Endodermal cell (in vitro differentiated cells): ENCODE results near the gene CSF1. TPM values are rescaled to one million over a fixed set of nuclear protein-coding genes. Genes with fewer than 3 reads are reported as not detected.

ENCODE experiments used
- DNase-seq: peaks from one replicate; pipeline ENCODE4 v3.0.0-alpha.2; 2017
- H3K27ac ChIP-seq: 2 replicates; pipeline ENCODE4 v1.5.1; 2013; ENCODE audit warnings: mild to moderate bottlenecking, low read depth, low read length, moderate library complexity
- H3K27me3 ChIP-seq: 2 replicates; pipeline ENCODE4 v1.6.1; 2013; ENCODE audit warnings: mild to moderate bottlenecking, low read length, moderate library complexity; ENCODE audit not compliant: insufficient read depth, control insufficient read depth, poor library complexity, severe bottlenecking
- H3K36me3 ChIP-seq: 2 replicates; pipeline ENCODE4 v1.7.0; 2013; ENCODE audit warnings: mild to moderate bottlenecking, low read length, moderate library complexity; ENCODE audit not compliant: control insufficient read depth, insufficient read depth
- H3K4me1 ChIP-seq: one replicate; pipeline ENCODE4 v1.7.0; 2013; ENCODE audit warnings: low read length; ENCODE audit not compliant: control insufficient read depth, insufficient read depth
- H3K4me3 ChIP-seq: 2 replicates; pipeline ENCODE4 v1.5.1; 2013; ENCODE audit warnings: mild to moderate bottlenecking, low read length, moderate library complexity
- H3K9ac ChIP-seq: 2 replicates; pipeline ENCODE4 v1.6.1; 2013; ENCODE audit warnings: mild to moderate bottlenecking, low read length, moderate library complexity; ENCODE audit not compliant: poor library complexity, severe bottlenecking; ENCODE audit errors: extremely low read depth
- H3K9me3 ChIP-seq: 2 replicates; pipeline ENCODE4 v1.6.1; 2013; ENCODE audit warnings: mild to moderate bottlenecking, low read length, moderate library complexity; ENCODE audit not compliant: control insufficient read depth
- H3K27ac Mint-ChIP-seq: 2 replicates; pipeline ENCODE4 v1.8.0; 2020; ENCODE audit warnings: mixed read lengths
- H3K27me3 Mint-ChIP-seq: 2 replicates; pipeline ENCODE4 v1.8.0; 2021; ENCODE audit warnings: mild to moderate bottlenecking, mixed read lengths; ENCODE audit not compliant: insufficient read depth
- H3K36me3 Mint-ChIP-seq: 2 replicates; pipeline ENCODE4 v1.8.0; 2020; ENCODE audit warnings: low read depth, mixed read lengths
- H3K4me1 Mint-ChIP-seq: 2 replicates; pipeline ENCODE4 v1.8.0; 2020; ENCODE audit warnings: mixed read lengths
- H3K4me3 Mint-ChIP-seq: 2 replicates; pipeline ENCODE4 v1.8.0; 2020; ENCODE audit warnings: mild to moderate bottlenecking, moderate library complexity, mixed read lengths
- H3K9me3 Mint-ChIP-seq: 2 replicates; pipeline ENCODE4 v1.8.0; 2020; ENCODE audit warnings: mild to moderate bottlenecking, mixed read lengths
- WGBS, 2 experiments: methylation state at CpG; one replicate each; pipeline versions ENCODE4 v1.1.5 to v1.1.7; 2013; ENCODE audit warnings: missing lambda C conversion rate in 2 of 2, mixed read lengths in 1 of 2; ENCODE audit not compliant: insufficient coverage in 1 of 2, insufficient read length in 1 of 2; 5-methylcytosine and 5-hydroxymethylcytosine counted together
- total RNA-seq, 2 donors: library from RNA; stranded (reverse); fragmentation: NEBNext Ultra II Directional in 1 of 2; extraction: Animal tissue kit (Norgen Biotek cat#: 25700) in 1 of 2; gene quantifications; 2 replicates in 1 of 2; 3 replicates in 1 of 2; pipeline ENCODE4 v1.2.1, GENCODE V29; 2021
- TF ChIP-seq, protein P1 (sequence below): fragments of 200-600 bp; sonication (generic); conservative IDR thresholded peaks from 2 replicates; pipeline ENCODE4 v1.5.0; 2021; ENCODE audit warnings: antibody characterized with exemption, mild to moderate bottlenecking

Gene CSF1
- total RNA-seq, 2 donors from 2014 or later: 1.0 to 2.1 TPM

DNA sequence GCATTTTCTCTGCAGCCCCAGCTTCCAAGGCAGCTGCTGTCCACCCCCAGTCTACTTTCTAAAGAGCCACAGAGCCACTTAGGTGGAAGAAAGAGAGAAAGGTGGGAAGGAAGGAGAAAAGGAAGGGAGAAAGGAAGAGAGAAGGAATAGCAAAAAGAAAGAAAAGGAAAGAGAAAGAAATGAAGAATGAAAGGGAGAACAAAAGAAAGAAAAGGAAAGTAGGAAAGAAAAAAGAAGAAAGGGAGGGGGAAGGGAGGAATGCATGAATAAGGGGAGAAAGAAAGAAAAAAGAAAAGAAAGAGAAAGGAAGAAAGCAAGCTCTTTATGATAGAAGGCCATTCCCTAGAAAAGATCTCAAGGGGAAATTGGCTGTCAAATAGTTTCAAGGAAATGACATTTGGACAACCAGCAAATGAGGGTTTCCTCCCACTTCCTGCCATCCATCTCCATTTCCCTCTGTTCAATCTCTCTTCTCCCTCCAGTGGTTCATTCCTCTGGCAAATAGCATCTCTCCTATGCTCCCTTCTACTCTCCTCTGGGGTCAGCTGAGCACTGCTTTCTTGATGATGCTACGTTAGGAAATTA lies 3.4 kb upstream of the CSF1 start:
- no peak overlapping the region for H3K27ac Mint-ChIP-seq
- H3K27me3 ChIP-seq: peaks cover 36% of the 10 kb centered on the region

DNA sequence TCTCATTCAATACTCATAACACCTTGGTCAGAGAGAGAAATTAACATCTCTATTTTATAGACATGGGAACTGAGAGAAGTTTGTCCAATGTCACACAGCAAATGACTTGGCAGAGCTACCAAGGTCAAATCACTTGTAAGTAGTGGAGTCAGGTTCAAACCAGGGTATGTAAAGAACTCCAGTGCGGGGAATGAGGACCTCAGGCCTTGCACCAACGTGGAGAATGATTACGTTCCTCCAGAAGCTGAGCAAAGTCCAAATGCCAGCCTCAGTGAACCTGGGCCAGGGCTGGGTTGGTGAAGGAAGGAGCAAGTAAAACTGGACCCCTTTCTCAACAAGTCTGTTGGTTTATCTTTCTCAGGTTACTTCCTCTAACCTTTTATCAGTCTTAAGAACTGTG lies 1.8 kb upstream of the CSF1 start:
- 83 to 92% methylated on average over 3 of the region's 3 CpGs for WGBS, 2 experiments
- H3K9me3 Mint-ChIP-seq: no peaks in the 10 kb centered on the region
- H3K36me3 Mint-ChIP-seq: no peaks in the 10 kb centered on the region
- no peak overlapping the region for H3K27ac ChIP-seq
- DNase-seq: no peak
- no peak overlapping the region for H3K4me3 ChIP-seq
- no peak overlapping the region for H3K27ac Mint-ChIP-seq
- no peak overlapping the region for H3K4me3 Mint-ChIP-seq
- TF ChIP-seq, protein P1, sequence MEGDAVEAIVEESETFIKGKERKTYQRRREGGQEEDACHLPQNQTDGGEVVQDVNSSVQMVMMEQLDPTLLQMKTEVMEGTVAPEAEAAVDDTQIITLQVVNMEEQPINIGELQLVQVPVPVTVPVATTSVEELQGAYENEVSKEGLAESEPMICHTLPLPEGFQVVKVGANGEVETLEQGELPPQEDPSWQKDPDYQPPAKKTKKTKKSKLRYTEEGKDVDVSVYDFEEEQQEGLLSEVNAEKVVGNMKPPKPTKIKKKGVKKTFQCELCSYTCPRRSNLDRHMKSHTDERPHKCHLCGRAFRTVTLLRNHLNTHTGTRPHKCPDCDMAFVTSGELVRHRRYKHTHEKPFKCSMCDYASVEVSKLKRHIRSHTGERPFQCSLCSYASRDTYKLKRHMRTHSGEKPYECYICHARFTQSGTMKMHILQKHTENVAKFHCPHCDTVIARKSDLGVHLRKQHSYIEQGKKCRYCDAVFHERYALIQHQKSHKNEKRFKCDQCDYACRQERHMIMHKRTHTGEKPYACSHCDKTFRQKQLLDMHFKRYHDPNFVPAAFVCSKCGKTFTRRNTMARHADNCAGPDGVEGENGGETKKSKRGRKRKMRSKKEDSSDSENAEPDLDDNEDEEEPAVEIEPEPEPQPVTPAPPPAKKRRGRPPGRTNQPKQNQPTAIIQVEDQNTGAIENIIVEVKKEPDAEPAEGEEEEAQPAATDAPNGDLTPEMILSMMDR: no peak
- H3K9me3 ChIP-seq: no peaks in the 10 kb centered on the region
- H3K27me3 ChIP-seq: peaks cover 42% of the 10 kb centered on the region
- H3K4me1 Mint-ChIP-seq: peaks cover 15% of the 10 kb centered on the region
- H3K4me1 ChIP-seq: peaks cover 11% of the 10 kb centered on the region
- H3K27me3 Mint-ChIP-seq: peaks cover 66% of the 10 kb centered on the region
- no peaks in the 10 kb centered on the region for H3K36me3 ChIP-seq
- H3K9ac ChIP-seq: no peak overlapping the region

More for the DNA sequence above, 3.4 kb upstream of the CSF1 start:
- Histone ChIP-seq H3K27ac (no peak overlapping the region), H3K36me3 (no peaks in the 10 kb centered on the region), H3K4me3 (no peak overlapping the region), H3K9ac (no peak overlapping the region), H3K9me3 (no peaks in the 10 kb centered on the region), H3K4me1 (peaks cover 11% of the 10 kb centered on the region)
- WGBS, 2 experiments: 80 to 94% methylated on average over 1 of the region's 1 CpG
- H3K4me1 Mint-ChIP-seq: peaks cover 17% of the 10 kb centered on the region
- H3K36me3 Mint-ChIP-seq: no peaks in the 10 kb centered on the region
- H3K9me3 Mint-ChIP-seq: no peaks in the 10 kb centered on the region
- peaks cover 51% of the 10 kb centered on the region for H3K27me3 Mint-ChIP-seq
- no peak overlapping the region for H3K4me3 Mint-ChIP-seq
- DNase-seq: no peak
- TF ChIP-seq, protein P1: no peak

DNA sequence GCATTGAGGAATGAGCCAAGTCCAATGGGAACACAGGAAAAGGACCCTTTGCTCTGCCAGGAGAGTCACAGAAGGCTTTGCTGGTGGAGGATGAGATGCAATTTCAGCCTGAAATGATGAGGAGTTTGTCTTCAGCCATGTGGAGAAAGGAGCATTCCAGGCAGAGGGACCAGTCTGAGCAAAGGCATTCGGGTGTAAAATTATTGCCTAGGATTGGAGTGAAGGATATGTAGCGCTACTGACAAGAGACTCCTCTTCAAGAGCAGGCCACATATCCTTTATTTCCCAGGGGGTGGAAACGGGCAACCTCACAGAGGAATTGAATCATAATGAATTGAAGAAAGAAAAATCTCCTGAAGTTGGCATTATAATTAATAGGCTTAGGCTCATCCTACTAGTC lies 1.1 kb upstream of the CSF1 start:
- WGBS, 2 experiments: 79 to 100% methylated on average over 1 to 3 of the region's 3 CpGs
- H3K4me1 Mint-ChIP-seq: peaks cover 15% of the 10 kb centered on the region

More for the DNA sequence above, 1.1 kb upstream of the CSF1 start:
- peaks cover 71% of the 10 kb centered on the region for H3K27me3 Mint-ChIP-seq
- peaks cover 42% of the 10 kb centered on the region for H3K27me3 ChIP-seq
- no peak overlapping the region for H3K27ac ChIP-seq
- H3K4me3 ChIP-seq: no peak overlapping the region
- H3K4me1 ChIP-seq: peaks cover 11% of the 10 kb centered on the region
- peak overlapping the region; percentile 57 for H3K4me3 Mint-ChIP-seq
- TF ChIP-seq, protein P1: no peak
- no peak overlapping the region for H3K27ac Mint-ChIP-seq
- H3K36me3 Mint-ChIP-seq: no peaks in the 10 kb centered on the region
- no peaks in the 10 kb centered on the region for H3K9me3 ChIP-seq
- DNase-seq: no peak
- no peaks in the 10 kb centered on the region for H3K9me3 Mint-ChIP-seq
- no peaks in the 10 kb centered on the region for H3K36me3 ChIP-seq
- no peak overlapping the region for H3K9ac ChIP-seq
